MM.1S (cell line): ENCODE results near the gene NAT10.

ENCODE experiments used
- CTCF ChIP-seq: fragments of 300-600 bp; sonication (generic); IDR thresholded peaks from 2 replicates; pipeline ENCODE4 v1.5.1; 2016; ENCODE audit warnings: antibody characterized with exemption, low read length, mixed read lengths
- EZH2 ChIP-seq: fragments of 300-600 bp; sonication (generic); optimal IDR thresholded peaks from 2 replicates; pipeline ENCODE3; 2017; ENCODE audit warnings: low read depth, mild to moderate bottlenecking, antibody characterized with exemption, low read length, mixed read lengths

GRCh38 chr11:34154059-34154875 lies 48.8 kb downstream of the NAT10 start:
- TF ChIP-seq EZH2 (no peak), CTCF (no peak)
